HEK293 (cell line): Measurements from ENCODE around the gene MAN2A2.

Source experiments
- CTCF ChIA-PET: fragments of 350-600 bp; formaldehyde crosslinking; extraction: SDS; loops from one replicate; lab custom pipeline; 2021; ENCODE audit warnings: antibody characterized with exemption; lab: Yijun Ruan, JAX
- POLR2A ChIA-PET: fragments of 300-600 bp; formaldehyde crosslinking; extraction: SDS; loops from one replicate; lab custom pipeline; 2020; ENCODE audit warnings: antibody characterized with exemption, inconsistent platforms; lab: Yijun Ruan, JAX
- H3K27ac ChIP-seq: fragments of 200-500 bp; sonication (Bioruptor generic); 2 replicates; pipeline ENCODE4 v1.5.1; 2014; ENCODE audit warnings: low read depth, low read length, control low read depth, inconsistent platforms; ENCODE audit errors: extremely low read depth
- H3K36me3 ChIP-seq, 2 experiments: fragments of 200-500 bp in 1 of 2; sonication (Bioruptor generic) in 1 of 2; 1 replicate in 1 of 2; 2 replicates in 1 of 2; pipeline ENCODE4 v1.5.1; 2014 to 2017; ENCODE audit warnings: inconsistent platforms in 2 of 2, low read length in 2 of 2; ENCODE audit not compliant: control insufficient read depth in 2 of 2, insufficient read depth in 1 of 2
- H3K4me1 ChIP-seq: fragments of 200-500 bp; sonication (Bioruptor generic); 2 replicates; pipeline ENCODE4 v1.5.1; 2014; ENCODE audit warnings: mild to moderate bottlenecking, low read length, inconsistent platforms; ENCODE audit not compliant: control insufficient read depth, insufficient read depth
- H3K4me3 ChIP-seq: 2 replicates; pipeline ENCODE4 v1.5.1; 2011; ENCODE audit warnings: low read depth, mild to moderate bottlenecking, control low read depth, low read length, moderate library complexity
- H3K9me3 ChIP-seq: fragments of 200-500 bp; sonication (Bioruptor generic); 2 replicates; pipeline ENCODE4 v1.5.1; 2014; ENCODE audit warnings: low read depth, low read length, inconsistent platforms; ENCODE audit not compliant: control insufficient read depth, insufficient read depth
- EGR2 ChIP-seq: fragments of 450-650 bp; formaldehyde crosslinking; IDR thresholded peaks from 2 replicates; pipeline ENCODE4 v1.5.1; 2016; ENCODE audit warnings: low read depth, missing biosample characterization, missing genetic modification characterization
- HOXA7 ChIP-seq: sonication (generic); formaldehyde crosslinking; IDR thresholded peaks from 2 replicates; pipeline ENCODE4 v1.8.1; 2022; ENCODE audit warnings: missing genetic modification reagents, borderline replicate concordance
- KLF9 ChIP-seq: fragments of 450-650 bp; formaldehyde crosslinking; IDR thresholded peaks from 2 replicates; pipeline ENCODE4 v1.5.1; 2016; ENCODE audit warnings: missing biosample characterization, missing genetic modification characterization, low read depth
- TRIM28 ChIP-seq: IDR thresholded peaks from 2 replicates; pipeline ENCODE4 v1.6.1; 2011; ENCODE audit warnings: low read length, control low read depth, borderline replicate concordance
- WT1 ChIP-seq: fragments of 450-650 bp; formaldehyde crosslinking; IDR thresholded peaks from 2 replicates; pipeline ENCODE4 v1.5.1; 2016; ENCODE audit warnings: missing biosample characterization, missing genetic modification characterization
- ZBTB7A ChIP-seq: fragments of 450-650 bp; formaldehyde crosslinking; IDR thresholded peaks from 2 replicates; pipeline ENCODE4 v1.5.1; 2016; ENCODE audit warnings: low read depth, missing biosample characterization, missing genetic modification characterization
- ZFP41 ChIP-seq: fragments of 450-650 bp; formaldehyde crosslinking; IDR thresholded peaks from 2 replicates; pipeline ENCODE4 v1.5.1; 2016; ENCODE audit warnings: missing biosample characterization, missing genetic modification characterization, borderline replicate concordance
- ZNF311 ChIP-seq: fragments of 450-650 bp; formaldehyde crosslinking; IDR thresholded peaks from 2 replicates; pipeline ENCODE4 v1.5.1; 2017; ENCODE audit warnings: missing biosample characterization, missing genetic modification characterization, borderline replicate concordance
- ZNF341 ChIP-seq: fragments of 450-650 bp; formaldehyde crosslinking; IDR thresholded peaks from 2 replicates; pipeline ENCODE4; 2016; ENCODE audit warnings: low read depth, missing biosample characterization, missing genetic modification characterization
- ZNF354C ChIP-seq: fragments of 450-650 bp; formaldehyde crosslinking; IDR thresholded peaks from 2 replicates; pipeline ENCODE4 v1.5.1; 2016; ENCODE audit warnings: missing biosample characterization, missing genetic modification characterization, low read depth, borderline replicate concordance
- ZNF488 ChIP-seq: fragments of 450-650 bp; formaldehyde crosslinking; IDR thresholded peaks from 2 replicates; pipeline ENCODE4 v1.5.1; 2016; ENCODE audit warnings: missing biosample characterization, missing genetic modification characterization
- ZNF558 ChIP-seq: fragments of 450-650 bp; formaldehyde crosslinking; IDR thresholded peaks from 2 replicates; pipeline ENCODE4 v1.5.1; 2016; ENCODE audit warnings: missing biosample characterization, missing genetic modification characterization
- ZNF600 ChIP-seq: fragments of 450-650 bp; formaldehyde crosslinking; IDR thresholded peaks from 2 replicates; pipeline ENCODE4 v1.5.1; 2016; ENCODE audit warnings: missing biosample characterization, missing genetic modification characterization
- ZNF621 ChIP-seq: fragments of 450-650 bp; formaldehyde crosslinking; IDR thresholded peaks from 2 replicates; pipeline ENCODE4 v1.5.1; 2017; ENCODE audit warnings: missing biosample characterization, missing genetic modification characterization
- ZNF768 ChIP-seq: fragments of 450-650 bp; formaldehyde crosslinking; IDR thresholded peaks from 2 replicates; pipeline ENCODE4 v1.5.1; 2018; ENCODE audit warnings: missing biosample characterization, mild to moderate bottlenecking, missing genetic modification characterization
- ZNF791 ChIP-seq: fragments of 450-650 bp; formaldehyde crosslinking; IDR thresholded peaks from 2 replicates; pipeline ENCODE4 v1.5.1; 2016; ENCODE audit warnings: missing biosample characterization, missing genetic modification characterization
- ZSCAN16 ChIP-seq: fragments of 450-650 bp; formaldehyde crosslinking; IDR thresholded peaks from 2 replicates; pipeline ENCODE4 v1.5.1; 2016; ENCODE audit warnings: missing biosample characterization, missing genetic modification characterization
- TF ChIP-seq, protein P1 (sequence below): fragments of 450-650 bp; formaldehyde crosslinking; IDR thresholded peaks from 2 replicates; pipeline ENCODE4 v1.5.1; 2016; ENCODE audit warnings: missing biosample characterization, missing genetic modification characterization, low read depth
- TF ChIP-seq, protein P2 (sequence below): sonication (generic); formaldehyde crosslinking; IDR thresholded peaks from 2 replicates; pipeline ENCODE4 v1.8.1; 2022; ENCODE audit warnings: mild to moderate bottlenecking, moderate library complexity, missing genetic modification reagents

Gene MAN2A2

DNA sequence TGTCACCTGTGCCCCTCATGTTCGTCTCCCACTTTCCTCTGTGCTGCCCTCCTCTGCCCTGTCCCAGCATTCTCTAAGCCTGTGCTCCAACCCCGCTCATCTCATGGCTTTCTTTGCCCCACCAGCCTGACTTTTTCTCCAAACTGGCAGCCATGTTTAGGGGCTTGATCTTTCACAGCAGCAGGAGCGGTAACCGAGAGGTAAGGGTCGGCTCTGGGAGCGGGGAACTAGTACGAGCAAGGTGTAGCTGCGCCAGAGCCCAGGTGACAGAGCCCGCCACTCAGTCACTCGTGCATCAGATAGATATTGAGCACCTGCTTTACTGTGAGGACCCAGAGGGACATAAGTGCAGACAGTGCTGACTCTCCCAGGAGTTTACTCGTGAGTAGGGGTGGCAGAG, 13.4 kb downstream of the MAN2A2 start (continued):
- TF ChIP-seq KLF9 (tag by site-specific recombination) (no peak), WT1 (no peak), ZFP41 (no peak), TRIM28 (no peak), ZNF341 (tag by site-specific recombination) (no peak), ZNF488 (tag by site-specific recombination) (no peak)

DNA sequence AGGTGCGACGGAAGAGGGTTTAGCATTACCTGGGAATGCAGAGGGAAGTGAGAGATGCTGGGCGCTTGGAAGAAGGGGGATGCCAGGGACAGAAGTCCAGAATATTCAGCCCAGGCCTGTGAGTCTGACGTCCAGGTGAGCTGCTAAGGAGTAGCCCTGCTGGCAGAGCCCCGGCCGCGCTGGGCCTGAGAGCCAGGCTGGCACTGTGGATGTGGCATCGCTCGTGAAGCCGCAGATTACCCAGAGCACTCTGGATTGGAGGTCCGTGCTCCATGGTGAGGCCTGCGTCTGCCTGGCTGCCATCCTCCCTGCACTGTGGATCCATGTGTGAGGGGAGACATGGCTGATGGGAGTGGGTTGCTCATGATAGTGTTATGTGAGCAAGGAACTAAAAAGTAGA, 14.5 kb downstream of the MAN2A2 start:
- CTCF ChIA-PET = interaction anchor here (0.5 to 2.1 kb wide), 4 partner anchors 15 to 22 kb away, joined by 3 to 7 read pairs (median 5); partner anchors contain the start of genes HDDC3 and MAN2A2
- peaks cover 43 to 91% of the 10 kb centered on the region in 2 experiments for H3K36me3 ChIP-seq

DNA sequence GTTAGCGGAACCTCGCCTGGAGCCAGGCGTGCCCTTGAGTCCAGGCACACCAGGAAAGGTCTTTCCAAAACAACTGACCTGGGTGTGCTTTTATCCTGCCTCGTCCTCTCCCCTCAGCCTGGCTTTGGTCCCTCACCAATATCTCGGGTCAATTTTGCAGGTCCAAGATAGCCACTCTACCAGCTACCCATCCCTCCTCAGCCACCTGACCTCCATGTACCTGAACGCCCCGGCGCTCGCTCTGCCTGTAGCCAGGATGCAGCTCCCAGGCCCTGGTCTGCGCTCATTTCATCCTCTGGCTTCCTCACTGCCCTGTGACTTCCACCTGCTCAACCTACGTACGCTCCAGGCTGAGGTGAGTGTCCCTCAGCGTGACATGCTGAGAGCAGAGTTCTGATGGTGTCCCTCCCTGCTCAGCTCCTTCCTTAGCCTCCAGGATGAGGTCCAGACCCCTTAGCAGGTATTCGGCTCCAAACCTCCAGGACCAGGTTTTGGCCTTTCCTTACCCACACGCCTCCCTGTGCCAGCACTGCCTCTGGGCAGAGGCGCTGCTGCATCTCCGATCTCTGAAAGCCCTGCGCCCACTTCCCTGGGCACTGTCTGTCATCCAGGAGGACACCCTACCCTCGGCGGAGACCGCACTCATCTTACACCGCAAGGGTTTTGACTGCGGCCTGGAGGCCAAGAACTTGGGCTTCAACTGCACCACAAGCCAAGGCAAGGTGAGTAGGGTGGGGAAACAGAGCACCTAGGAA, 15.1 kb downstream of the MAN2A2 start:
- H3K36me3 ChIP-seq = peaks cover 38 to 85% of the 10 kb centered on the region in 2 experiments
- TF ChIP-seq EGR2 (no peak), ZNF791 (tag by site-specific recombination) (no peak), ZBTB7A (tag by site-specific recombination) (no peak), ZNF768 (no peak)
- TF ChIP-seq, protein P1, sequence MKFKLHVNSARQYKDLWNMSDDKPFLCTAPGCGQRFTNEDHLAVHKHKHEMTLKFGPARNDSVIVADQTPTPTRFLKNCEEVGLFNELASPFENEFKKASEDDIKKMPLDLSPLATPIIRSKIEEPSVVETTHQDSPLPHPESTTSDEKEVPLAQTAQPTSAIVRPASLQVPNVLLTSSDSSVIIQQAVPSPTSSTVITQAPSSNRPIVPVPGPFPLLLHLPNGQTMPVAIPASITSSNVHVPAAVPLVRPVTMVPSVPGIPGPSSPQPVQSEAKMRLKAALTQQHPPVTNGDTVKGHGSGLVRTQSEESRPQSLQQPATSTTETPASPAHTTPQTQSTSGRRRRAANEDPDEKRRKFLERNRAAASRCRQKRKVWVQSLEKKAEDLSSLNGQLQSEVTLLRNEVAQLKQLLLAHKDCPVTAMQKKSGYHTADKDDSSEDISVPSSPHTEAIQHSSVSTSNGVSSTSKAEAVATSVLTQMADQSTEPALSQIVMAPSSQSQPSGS (tag by site-specific recombination) = no peak
- TF ChIP-seq, protein P2, sequence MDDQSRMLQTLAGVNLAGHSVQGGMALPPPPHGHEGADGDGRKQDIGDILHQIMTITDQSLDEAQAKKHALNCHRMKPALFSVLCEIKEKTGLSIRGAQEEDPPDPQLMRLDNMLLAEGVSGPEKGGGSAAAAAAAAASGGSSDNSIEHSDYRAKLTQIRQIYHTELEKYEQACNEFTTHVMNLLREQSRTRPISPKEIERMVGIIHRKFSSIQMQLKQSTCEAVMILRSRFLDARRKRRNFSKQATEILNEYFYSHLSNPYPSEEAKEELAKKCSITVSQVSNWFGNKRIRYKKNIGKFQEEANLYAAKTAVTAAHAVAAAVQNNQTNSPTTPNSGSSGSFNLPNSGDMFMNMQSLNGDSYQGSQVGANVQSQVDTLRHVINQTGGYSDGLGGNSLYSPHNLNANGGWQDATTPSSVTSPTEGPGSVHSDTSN = no peak
- no peaks in the 10 kb centered on the region for H3K9me3 ChIP-seq
- ChIA-PET POLR2A (interaction anchor here (0.6 to 1.9 kb wide), 3 partner anchors 8 to 132 kb away, joined by 3 to 10 read pairs (median 4); partner anchors contain the start of gene MAN2A2), CTCF (interaction anchor here (0.6 to 2.1 kb wide), 3 partner anchors 14 to 22 kb away, joined by 3 to 7 read pairs (median 7); partner anchors contain the start of genes HDDC3 and MAN2A2)
- no peaks in the 10 kb centered on the region for H3K4me1 ChIP-seq
- no peak overlapping the region for H3K27ac ChIP-seq
- no peak overlapping the region for H3K4me3 ChIP-seq

More for the DNA sequence above, 14.5 kb downstream of the MAN2A2 start:
- no peak for TF ChIP-seq ZNF558 (tag by site-specific recombination)
- no peak for TF ChIP-seq ZNF621 (tag by site-specific recombination)
- no peak for TF ChIP-seq ZSCAN16
- TF ChIP-seq ZNF311 (tag by site-specific recombination) = no peak
- no peak for TF ChIP-seq HOXA7 (CRISPR knock-in tag)
- TF ChIP-seq ZNF600 = 0 out of 2 replicates have a peak, but pooled peaks have one; percentile 2
- no peak for TF ChIP-seq ZNF354C (tag by site-specific recombination)
- Histone ChIP-seq H3K4me3 (no peak overlapping the region), H3K4me1 (no peaks in the 10 kb centered on the region), H3K27ac (no peak overlapping the region), H3K9me3 (no peaks in the 10 kb centered on the region)
- POLR2A ChIA-PET = interaction anchor here (0.6 to 1.9 kb wide), 2 partner anchors 14 to 132 kb away, joined by 3 to 10 read pairs; partner anchors contain the start of gene MAN2A2
